ENCODE data around the gene GOLGA8H.
"Not testable (repeated sequence)": the region's sequence is repeated elsewhere in the genome, so short reads cannot be mapped to it uniquely, and the experiment has no call there.

Gene GOLGA8H

GRCh38 chr15:30603796-30604195 lies at the start of gene GOLGA8H:
Gene GOLGA8H, plus strand, starts transcription at chr15:30604028. Its CDS starts 98 bp downstream, at chr15:30604126.
- not testable (repeated sequence) for FAIRE-seq; DNase-seq (ENCODE audit: low spot score)

- DNase-seq (ENCODE audit: low spot score); FAIRE-seq: not testable (repeated sequence)
These were observed 36.9 kb upstream of the GOLGA8H start for GRCh38 chr15:30566949-30567348.

GRCh38 chr15:30573012-30573491 lies 30.8 kb upstream of the GOLGA8H start:
- not testable (repeated sequence) for FAIRE-seq

GRCh38 chr15:30579394-30579970 lies 24.3 kb upstream of the GOLGA8H start:
- DNase-seq (ENCODE audit: low spot score); FAIRE-seq: not testable (repeated sequence)

More at GRCh38 chr15:30573012-30573491, 30.8 kb upstream of the GOLGA8H start:
- DNase-seq (ENCODE audit: low spot score): not testable (repeated sequence)

- not testable (repeated sequence) for DNase-seq (ENCODE audit: low spot score); FAIRE-seq
These were observed 23.1 kb upstream of the GOLGA8H start for GRCh38 chr15:30580716-30581115.

GRCh38 chr15:30598953-30599352 lies 4.9 kb upstream of the GOLGA8H start:
- FAIRE-seq; DNase-seq (ENCODE audit: low spot score): not testable (repeated sequence)

- FAIRE-seq; DNase-seq (ENCODE audit: low spot score): not testable (repeated sequence)
These were observed 8.4 kb downstream of the GOLGA8H start for GRCh38 chr15:30612271-30612670.

GRCh38 chr15:30621342-30621741 lies 17.5 kb downstream of the GOLGA8H start:
- not testable (repeated sequence) for FAIRE-seq; DNase-seq (ENCODE audit: low spot score)

GRCh38 chr15:30625436-30626193 lies 21.8 kb downstream of the GOLGA8H start, which contains the start of gene ARHGAP11B:
Gene ARHGAP11B, plus strand, starts transcription at chr15:30626128.
- DNase-seq (ENCODE audit: low spot score): peak; percentile 79
- not testable (repeated sequence) for FAIRE-seq

GRCh38 chr15:30626194-30626565 lies 22.4 kb downstream of the GOLGA8H start:
- FAIRE-seq: not testable (repeated sequence)

GRCh38 chr15:30626632-30627031 lies 22.8 kb downstream of the GOLGA8H start:
- FAIRE-seq; DNase-seq (ENCODE audit: low spot score): not testable (repeated sequence)

More at GRCh38 chr15:30626194-30626565, 22.4 kb downstream of the GOLGA8H start:
- not testable (repeated sequence) for DNase-seq (ENCODE audit: low spot score)

GRCh38 chr15:30650012-30650929 lies 46.4 kb downstream of the GOLGA8H start:
- FAIRE-seq (no peak), DNase-seq (ENCODE audit: low spot score) (no peak)

- DNase-seq (ENCODE audit: low spot score); FAIRE-seq: not testable (repeated sequence)
These were observed 57.3 kb downstream of the GOLGA8H start for GRCh38 chr15:30661154-30661553.

Data from urothelium cell line (cell line).